ENCODE data around the gene PLPP3. TPM values are rescaled to one million over a fixed set of nuclear protein-coding genes. Genes with fewer than 3 reads are reported as not detected.
A peak's percentile ranks its signal among the peaks of the same experiment; 100 is the strongest.

The PLPP3 gene
- total RNA-seq, 1 experiment from 2014 or later: 26.7 TPM

- H3K27ac ChIP-seq (ENCODE audit: insufficient read length, low read depth, low read length): no peak overlapping the region
- TF ChIP-seq, protein P1, sequence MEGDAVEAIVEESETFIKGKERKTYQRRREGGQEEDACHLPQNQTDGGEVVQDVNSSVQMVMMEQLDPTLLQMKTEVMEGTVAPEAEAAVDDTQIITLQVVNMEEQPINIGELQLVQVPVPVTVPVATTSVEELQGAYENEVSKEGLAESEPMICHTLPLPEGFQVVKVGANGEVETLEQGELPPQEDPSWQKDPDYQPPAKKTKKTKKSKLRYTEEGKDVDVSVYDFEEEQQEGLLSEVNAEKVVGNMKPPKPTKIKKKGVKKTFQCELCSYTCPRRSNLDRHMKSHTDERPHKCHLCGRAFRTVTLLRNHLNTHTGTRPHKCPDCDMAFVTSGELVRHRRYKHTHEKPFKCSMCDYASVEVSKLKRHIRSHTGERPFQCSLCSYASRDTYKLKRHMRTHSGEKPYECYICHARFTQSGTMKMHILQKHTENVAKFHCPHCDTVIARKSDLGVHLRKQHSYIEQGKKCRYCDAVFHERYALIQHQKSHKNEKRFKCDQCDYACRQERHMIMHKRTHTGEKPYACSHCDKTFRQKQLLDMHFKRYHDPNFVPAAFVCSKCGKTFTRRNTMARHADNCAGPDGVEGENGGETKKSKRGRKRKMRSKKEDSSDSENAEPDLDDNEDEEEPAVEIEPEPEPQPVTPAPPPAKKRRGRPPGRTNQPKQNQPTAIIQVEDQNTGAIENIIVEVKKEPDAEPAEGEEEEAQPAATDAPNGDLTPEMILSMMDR (conservative IDR thresholded peaks at IDR 0.05): no peak
- peaks cover 37 to 45% of the 10 kb centered on the region in 2 experiments for H3K4me1 Mint-ChIP-seq
- no peak overlapping the region for H3T11ph ChIP-seq (ENCODE audit: low read length)
- H4K5ac ChIP-seq (ENCODE audit: insufficient read length, low read depth, low read length): no peak overlapping the region
- peak overlapping the region in 2 of 3 experiments; percentile 72 to 91; a peak in 3 of 7 replicates for H3K27ac Mint-ChIP-seq
- H3K9me3 Mint-ChIP-seq: no peaks in the 10 kb centered on the region
- H3K4me2 ChIP-seq (ENCODE audit: insufficient read depth, insufficient read length, low read length): no peak overlapping the region
- H3K18ac ChIP-seq (ENCODE audit: insufficient read length, low read depth, low read length): no peak overlapping the region
- no peaks in the 10 kb centered on the region for H4K20me1 ChIP-seq (ENCODE audit: control insufficient read depth, insufficient read depth, insufficient read length)
- DNase-seq: no peak
- H3K4me3 Mint-ChIP-seq: no peak overlapping the region
- no peak overlapping the region for H3K14ac ChIP-seq (ENCODE audit: insufficient read depth, low read length)
- no peak overlapping the region for H2BK20ac ChIP-seq (ENCODE audit: low read depth, low read length, poor library complexity, severe bottlenecking)
- no peak overlapping the region for H2BK15ac ChIP-seq (ENCODE audit: low read depth, low read length)
- H3K9ac ChIP-seq (ENCODE audit: extremely low read depth, insufficient read length, low read length): no peak overlapping the region
- H4K91ac ChIP-seq (ENCODE audit: insufficient read length, low read depth, low read length): no peak overlapping the region
- H3K4me1 ChIP-seq (ENCODE audit: insufficient read depth, low read length): peaks cover 7% of the 10 kb centered on the region; the same call in 1 of the 2 replicates
- no peak overlapping the region for H4K8ac ChIP-seq (replicated peaks; ENCODE audit: insufficient read length, low read depth, low read length)
- H3K56ac ChIP-seq (ENCODE audit: insufficient read length, low read depth, low read length): no peak overlapping the region
- no peak overlapping the region for H3K4ac ChIP-seq (ENCODE audit: low read depth, low read length)
- H2AFZ ChIP-seq (ENCODE audit: low read length): no peak overlapping the region
- H3K79me1 ChIP-seq (ENCODE audit: insufficient read depth, low read depth, low read length, poor library complexity, severe bottlenecking): no peaks in the 10 kb centered on the region
- no peak overlapping the region for H2AK5ac ChIP-seq (ENCODE audit: insufficient read length, low read length)
- no peaks in the 10 kb centered on the region for H3K79me2 ChIP-seq (ENCODE audit: insufficient read depth, low read length)
- H2BK5ac ChIP-seq (ENCODE audit: insufficient read length, low read length): no peak overlapping the region
- H3K23ac ChIP-seq (ENCODE audit: insufficient read length, low read depth, low read length): no peak overlapping the region
- H2BK12ac ChIP-seq (ENCODE audit: insufficient read length, low read depth, low read length): no peak overlapping the region
- no peaks in the 10 kb centered on the region for H3K27me3 ChIP-seq (ENCODE audit: insufficient read depth, low read length)
- H3K36me3 Mint-ChIP-seq (ENCODE audit: insufficient read depth in 1 of 3, low read depth in 3 of 3): peaks cover 43 to 78% (median 66%) of the 10 kb centered on the region in 3 experiments; a peak in 6 of 7 replicates
- no peaks in the 10 kb centered on the region for H3K9me3 ChIP-seq (ENCODE audit: control insufficient read depth, low read depth, low read length)
- no peak overlapping the region for H2BK120ac ChIP-seq (ENCODE audit: low read depth, low read length, poor library complexity, severe bottlenecking)
- WGBS (ENCODE audit: extremely low coverage, insufficient read length, low lambda C conversion rate): no CpG with 5 or more reads among the region's 13 CpGs
- H3K23me2 ChIP-seq (ENCODE audit: insufficient read length, low read depth, low read length, poor library complexity, severe bottlenecking): no peaks in the 10 kb centered on the region
- no peaks in the 10 kb centered on the region for H3K27me3 Mint-ChIP-seq (ENCODE audit: low read depth)
These were observed 69.4 kb downstream of the PLPP3 start for GRCh38 chr1:56509713-56510641.

Data from H9 (cell line).